ENCODE data around the gene MYO9A. TPM values are rescaled to one million over a fixed set of nuclear protein-coding genes. Genes with fewer than 3 reads are reported as not detected.

The MYO9A gene
- total RNA-seq, 1 experiment from 2014 or later: 34.0 TPM

DNA sequence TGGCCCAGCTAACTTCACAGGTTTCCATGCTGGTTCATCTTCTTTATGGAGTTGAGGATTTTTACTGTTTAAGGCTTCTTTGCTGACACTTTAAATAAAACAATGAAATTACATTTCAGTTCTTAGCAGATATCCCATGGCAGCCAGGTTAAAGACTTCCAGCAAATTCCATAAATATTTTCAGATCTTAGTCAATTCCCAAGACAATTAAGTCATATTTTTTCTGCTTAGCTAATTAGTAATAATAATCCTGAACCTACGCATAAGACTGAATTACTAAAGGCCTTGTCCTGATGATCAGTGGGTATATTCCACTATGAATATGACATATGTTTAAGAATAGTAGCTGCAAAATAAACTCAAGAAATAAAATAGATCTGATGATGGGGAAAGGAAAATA lies 224.3 kb downstream of the MYO9A start:
- H3K4me2 ChIP-seq: no peak overlapping the region

DNA sequence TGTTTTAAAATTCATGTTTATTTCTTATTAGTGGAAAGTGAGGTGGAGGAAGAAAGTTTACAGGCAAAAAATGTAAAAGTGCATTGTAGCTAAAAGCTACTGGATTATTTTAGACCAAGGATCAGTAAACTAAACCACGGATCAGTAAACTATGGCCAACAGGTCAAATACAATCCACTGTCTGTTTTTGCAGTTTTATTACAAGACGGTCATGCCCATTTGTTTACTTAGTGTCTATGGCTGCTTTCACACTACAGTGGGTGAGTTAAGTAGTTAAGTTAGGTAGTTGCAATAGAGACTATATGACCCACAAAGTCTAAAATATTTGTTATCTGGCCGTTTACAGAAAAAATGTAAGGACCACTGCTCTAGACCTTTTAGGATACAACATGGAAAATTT lies 225.6 kb downstream of the MYO9A start:
- H4K20me1 ChIP-seq (ENCODE audit: insufficient read depth): no peaks in the 10 kb centered on the region
- H3K27ac ChIP-seq: no peak overlapping the region
- no peaks in the 10 kb centered on the region for H3F3A ChIP-seq (ENCODE audit: insufficient read depth, low read depth)
- H3K4me2 ChIP-seq: no peak overlapping the region
- DNase-seq: no peak
- H3K4me3 ChIP-seq: no peak overlapping the region
- H2AFZ ChIP-seq: no peak overlapping the region
- no peaks in the 10 kb centered on the region for H3K79me2 ChIP-seq (ENCODE audit: low read depth)
- no peaks in the 10 kb centered on the region for H3K4me1 ChIP-seq (replicated peaks; ENCODE audit: insufficient read depth)
- H3K36me3 ChIP-seq (ENCODE audit: low read depth): no peaks in the 10 kb centered on the region
- no peaks in the 10 kb centered on the region for H3K9me2 ChIP-seq (ENCODE audit: insufficient read depth)
- H3K9me3 ChIP-seq (ENCODE audit: insufficient read depth, low read depth): no peaks in the 10 kb centered on the region
- BruUV-seq (replicated peaks): no TSS peak
- TF ChIP-seq, protein P1, sequence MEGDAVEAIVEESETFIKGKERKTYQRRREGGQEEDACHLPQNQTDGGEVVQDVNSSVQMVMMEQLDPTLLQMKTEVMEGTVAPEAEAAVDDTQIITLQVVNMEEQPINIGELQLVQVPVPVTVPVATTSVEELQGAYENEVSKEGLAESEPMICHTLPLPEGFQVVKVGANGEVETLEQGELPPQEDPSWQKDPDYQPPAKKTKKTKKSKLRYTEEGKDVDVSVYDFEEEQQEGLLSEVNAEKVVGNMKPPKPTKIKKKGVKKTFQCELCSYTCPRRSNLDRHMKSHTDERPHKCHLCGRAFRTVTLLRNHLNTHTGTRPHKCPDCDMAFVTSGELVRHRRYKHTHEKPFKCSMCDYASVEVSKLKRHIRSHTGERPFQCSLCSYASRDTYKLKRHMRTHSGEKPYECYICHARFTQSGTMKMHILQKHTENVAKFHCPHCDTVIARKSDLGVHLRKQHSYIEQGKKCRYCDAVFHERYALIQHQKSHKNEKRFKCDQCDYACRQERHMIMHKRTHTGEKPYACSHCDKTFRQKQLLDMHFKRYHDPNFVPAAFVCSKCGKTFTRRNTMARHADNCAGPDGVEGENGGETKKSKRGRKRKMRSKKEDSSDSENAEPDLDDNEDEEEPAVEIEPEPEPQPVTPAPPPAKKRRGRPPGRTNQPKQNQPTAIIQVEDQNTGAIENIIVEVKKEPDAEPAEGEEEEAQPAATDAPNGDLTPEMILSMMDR (conservative IDR thresholded peaks at IDR 0.05): no peak
- no peak for TF ChIP-seq EZH2 (IDR thresholded peaks at IDR 0.05; ENCODE audit: low read depth)
- no peaks in the 10 kb centered on the region for H3K27me3 ChIP-seq (ENCODE audit: insufficient read depth, low read depth)
- ChIA-PET POLR2A (ENCODE audit: unreplicated experiment) (interaction anchor here (0.6 kb wide), 1 partner anchor 292 kb away, joined by 8 read pairs; no protein-coding TSS in a partner anchor), CTCF (interaction anchor here (0.5 kb wide), 1 partner anchor 1081 kb away, joined by 14 read pairs; no protein-coding TSS in a partner anchor)
- intact Hi-C loops (cut with micrococcal nuclease; ENCODE audit: unreplicated experiment): no loop called here

More for the DNA sequence above, 224.3 kb downstream of the MYO9A start:
- H3K27ac ChIP-seq: no peak overlapping the region
- CTCF ChIA-PET: no interaction called here
- no peak for DNase-seq
- intact Hi-C loops (cut with micrococcal nuclease; ENCODE audit: unreplicated experiment): no loop called here
- no peak for TF ChIP-seq EZH2 (IDR thresholded peaks at IDR 0.05; ENCODE audit: low read depth)
- TF ChIP-seq, protein P1 (conservative IDR thresholded peaks at IDR 0.05): no peak
- no peaks in the 10 kb centered on the region for H3K9me2 ChIP-seq (ENCODE audit: insufficient read depth)
- H3K9me3 ChIP-seq (ENCODE audit: insufficient read depth, low read depth): no peaks in the 10 kb centered on the region
- H2AFZ ChIP-seq: no peak overlapping the region
- no peaks in the 10 kb centered on the region for H3K79me2 ChIP-seq (ENCODE audit: low read depth)
- H3K36me3 ChIP-seq (ENCODE audit: low read depth): no peaks in the 10 kb centered on the region
- no peaks in the 10 kb centered on the region for H4K20me1 ChIP-seq (ENCODE audit: insufficient read depth)
- POLR2A ChIA-PET (ENCODE audit: unreplicated experiment): no interaction called here
- no peak overlapping the region for H3K4me3 ChIP-seq
- no peaks in the 10 kb centered on the region for H3F3A ChIP-seq (ENCODE audit: insufficient read depth, low read depth)
- no peaks in the 10 kb centered on the region for H3K4me1 ChIP-seq (replicated peaks; ENCODE audit: insufficient read depth)
- no peaks in the 10 kb centered on the region for H3K27me3 ChIP-seq (ENCODE audit: insufficient read depth, low read depth)
- BruUV-seq (replicated peaks): no TSS peak

DNA sequence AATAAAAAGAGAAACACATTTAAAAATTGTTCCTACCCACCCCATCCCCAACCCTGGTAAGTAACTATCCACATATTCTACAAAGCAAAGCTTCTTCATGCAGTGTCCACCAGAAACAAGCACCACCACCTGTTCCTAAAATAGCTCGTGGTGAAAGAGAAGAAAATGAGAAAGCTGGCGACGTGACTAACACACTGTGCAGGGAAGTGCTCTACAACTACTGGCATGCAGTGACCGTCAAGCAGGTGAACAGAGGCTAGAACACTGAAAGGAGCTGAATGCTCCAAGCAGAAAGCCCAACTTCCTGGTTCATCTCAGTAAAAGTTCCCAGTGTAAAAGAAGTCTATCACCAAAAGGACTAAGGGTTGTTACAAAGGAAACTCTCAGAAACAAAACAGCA lies 226.9 kb downstream of the MYO9A start:
- H3K27me3 ChIP-seq (ENCODE audit: insufficient read depth, low read depth): no peaks in the 10 kb centered on the region
- ChIA-PET CTCF (no interaction called here), POLR2A (ENCODE audit: unreplicated experiment) (no interaction called here)
- TF ChIP-seq, protein P1 (conservative IDR thresholded peaks at IDR 0.05): no peak
- TF ChIP-seq EZH2 (IDR thresholded peaks at IDR 0.05; ENCODE audit: low read depth): no peak
- H3K9me3 ChIP-seq (ENCODE audit: insufficient read depth, low read depth): no peaks in the 10 kb centered on the region
- no peaks in the 10 kb centered on the region for H3K9me2 ChIP-seq (ENCODE audit: insufficient read depth)
- H3K79me2 ChIP-seq (ENCODE audit: low read depth): no peaks in the 10 kb centered on the region
- H3K27ac ChIP-seq: no peak overlapping the region
- intact Hi-C loops (cut with micrococcal nuclease; ENCODE audit: unreplicated experiment): no loop called here
- no TSS peak for BruUV-seq (replicated peaks)
- H3K4me3 ChIP-seq: no peak overlapping the region
- H2AFZ ChIP-seq: no peak overlapping the region
- no peak for DNase-seq
- no peak overlapping the region for H3K4me2 ChIP-seq
- H3K4me1 ChIP-seq (replicated peaks; ENCODE audit: insufficient read depth): no peaks in the 10 kb centered on the region
- H3F3A ChIP-seq (ENCODE audit: insufficient read depth, low read depth): no peaks in the 10 kb centered on the region
- H4K20me1 ChIP-seq (ENCODE audit: insufficient read depth): no peaks in the 10 kb centered on the region
- H3K36me3 ChIP-seq (ENCODE audit: low read depth): no peaks in the 10 kb centered on the region
